ENCODE data around the gene ARSB.
"Not testable (repeated sequence)": the region's sequence is repeated elsewhere in the genome, so short reads cannot be mapped to it uniquely, and the experiment has no call there.

Gene ARSB

DNA sequence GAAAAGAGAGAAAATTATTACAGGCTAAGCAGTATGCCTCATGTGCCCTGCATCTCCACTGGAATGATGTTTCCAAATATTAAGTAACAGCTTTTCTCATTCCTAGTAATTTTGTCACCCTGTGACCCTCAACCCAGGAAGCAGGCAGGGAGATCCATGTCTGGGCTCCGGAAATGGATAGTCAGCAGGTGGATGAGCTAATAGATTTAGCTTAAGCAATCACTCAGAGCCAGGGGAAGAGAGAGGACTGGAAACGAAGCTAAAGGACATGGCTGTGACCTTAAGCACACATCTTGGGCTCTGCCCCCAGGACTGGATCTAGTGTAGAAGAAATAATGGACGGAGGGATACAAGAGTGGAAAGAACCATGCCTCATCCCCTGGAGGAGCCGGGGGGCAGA lies 89.5 kb downstream of the ARSB start:
- DNase-seq, result no peak

DNA sequence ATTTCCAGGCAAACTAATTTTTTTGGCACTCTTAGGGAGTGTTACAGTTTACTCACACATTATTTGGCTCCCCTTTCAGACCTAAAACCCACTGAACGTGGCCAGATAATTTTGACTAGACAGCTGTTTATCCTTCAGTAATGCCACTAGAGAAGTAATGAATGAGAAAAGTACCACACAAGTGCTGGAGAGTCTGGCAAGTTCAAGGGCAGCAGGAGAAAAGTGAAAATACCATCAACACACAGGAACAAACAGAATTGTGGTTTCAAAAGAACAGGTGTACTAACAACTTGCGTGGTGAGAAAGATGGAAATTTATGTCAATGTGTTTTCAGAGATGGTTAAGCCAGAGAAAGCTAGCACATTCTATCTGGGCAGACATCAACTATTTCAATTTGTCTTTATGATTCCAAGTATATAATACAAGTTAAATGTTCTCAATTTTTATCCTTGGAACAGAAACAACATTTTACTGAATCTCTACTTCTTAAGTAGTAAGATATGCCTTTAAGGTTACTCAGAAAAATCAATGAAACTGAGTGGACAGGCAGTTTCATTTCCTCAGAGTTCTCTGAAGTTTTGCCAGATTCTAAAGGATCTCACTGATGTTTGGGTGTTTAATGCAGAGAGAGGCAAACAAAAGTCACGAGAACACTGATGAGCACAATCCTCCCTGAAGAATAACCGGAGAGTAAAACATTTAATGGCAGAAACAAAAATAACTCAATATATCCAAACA lies 91.0 kb downstream of the ARSB start:
- no peak for DNase-seq

DNA sequence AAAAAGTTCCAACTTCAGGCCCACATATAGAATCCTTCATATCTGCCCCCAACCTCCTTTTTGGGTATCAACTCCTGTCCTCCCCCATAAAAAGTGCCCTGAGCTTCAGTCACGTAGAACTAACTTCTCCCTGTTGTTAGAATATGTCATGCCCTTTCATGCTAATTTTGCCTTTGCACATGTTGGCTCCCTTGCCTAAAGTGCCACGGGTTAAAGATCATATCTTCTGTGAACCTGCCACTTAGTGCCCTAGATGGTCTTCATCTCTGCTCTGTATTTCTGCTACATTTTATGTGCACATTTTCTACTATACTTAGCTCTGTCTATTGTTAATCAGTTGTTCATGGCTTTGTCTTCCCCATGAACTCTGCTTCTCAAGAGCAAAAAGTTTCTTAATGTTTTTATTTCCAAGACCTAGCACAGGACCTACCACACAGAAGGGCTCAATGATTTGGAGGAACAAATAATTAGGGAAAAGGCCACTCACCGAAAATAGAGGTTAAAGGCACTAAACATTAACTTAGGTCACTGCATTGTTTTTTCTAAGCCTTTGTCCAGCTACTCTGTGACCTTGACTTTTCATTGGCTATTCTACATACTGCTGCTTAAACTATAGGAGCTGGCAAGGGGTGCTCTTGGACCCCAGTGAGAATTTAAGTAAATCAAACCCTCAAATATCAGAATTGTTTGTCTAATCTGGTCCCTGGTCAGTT lies 94.3 kb downstream of the ARSB start:
- DNase-seq, result no peak

DNA sequence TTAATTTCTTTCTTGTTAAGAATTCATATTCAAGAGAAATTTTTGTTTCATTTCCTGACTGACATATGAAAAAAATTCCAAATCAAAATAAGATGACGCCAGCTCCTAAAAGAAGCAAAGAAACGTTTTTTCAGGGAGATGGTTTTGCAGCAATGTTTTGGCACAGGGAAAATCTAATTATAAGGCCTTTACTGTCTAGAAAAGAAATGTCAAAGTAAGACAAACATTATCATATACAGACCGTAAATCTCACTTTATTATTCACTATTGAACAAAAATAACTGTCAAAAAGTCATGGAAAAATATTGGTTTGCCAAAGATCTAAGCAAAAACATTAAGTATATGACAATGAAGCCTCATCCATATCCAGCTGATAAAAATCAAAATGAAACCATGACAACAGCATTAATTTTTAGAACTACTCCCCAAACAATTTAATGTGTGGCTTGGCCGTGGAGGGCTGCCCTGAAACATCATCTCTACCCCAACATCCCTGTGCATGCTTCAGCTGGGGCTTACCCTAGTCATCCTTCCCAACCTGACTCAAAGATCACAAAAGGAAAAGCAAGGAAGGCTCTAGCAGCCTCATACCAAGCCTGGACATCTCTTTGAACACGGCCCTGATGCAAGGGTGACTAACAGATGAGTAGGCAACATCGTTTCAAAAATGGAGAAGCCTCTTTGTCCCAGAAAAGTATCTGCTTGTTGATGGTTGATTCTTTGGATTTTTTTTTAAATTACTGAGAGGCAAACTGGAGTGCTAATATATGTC lies 95.6 kb downstream of the ARSB start:
- no peak for DNase-seq

DNA sequence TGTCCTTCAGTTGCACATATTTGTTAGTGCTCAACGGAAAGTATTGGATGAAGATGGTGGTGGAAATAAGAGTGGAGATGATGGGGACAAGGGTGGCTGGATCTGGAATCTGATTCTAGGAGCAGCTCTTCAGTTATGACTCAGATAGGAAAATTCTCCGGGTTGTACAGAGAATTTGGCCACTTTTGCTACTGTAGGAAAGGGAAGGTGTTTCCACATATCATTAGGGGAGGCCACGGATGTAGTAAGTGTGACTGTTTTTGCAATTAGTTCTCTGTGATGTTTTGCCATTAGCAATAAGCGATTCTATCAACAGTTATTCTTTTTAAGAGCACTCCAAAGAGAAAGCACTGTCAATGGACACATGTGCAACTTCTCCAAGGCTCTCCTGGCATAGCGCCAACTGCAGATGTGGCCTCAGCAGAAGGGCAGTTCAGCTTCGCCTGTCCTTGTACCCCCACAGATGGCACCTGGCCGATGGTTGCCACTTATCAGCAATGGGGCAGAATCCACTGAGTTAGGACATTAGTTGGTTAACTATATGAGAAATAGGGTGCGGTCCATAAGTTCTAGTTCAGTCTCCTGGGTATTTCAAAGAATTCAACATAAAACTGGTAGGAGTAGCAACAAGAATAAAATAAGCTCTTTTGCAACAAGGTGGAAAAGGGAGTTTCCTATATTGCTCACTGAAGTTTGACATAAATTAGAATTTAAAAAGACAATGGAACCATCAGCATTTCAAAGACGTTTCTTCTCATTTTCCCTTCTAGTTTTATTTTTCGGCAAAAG lies 96.3 kb downstream of the ARSB start:
- no peak for DNase-seq

DNA sequence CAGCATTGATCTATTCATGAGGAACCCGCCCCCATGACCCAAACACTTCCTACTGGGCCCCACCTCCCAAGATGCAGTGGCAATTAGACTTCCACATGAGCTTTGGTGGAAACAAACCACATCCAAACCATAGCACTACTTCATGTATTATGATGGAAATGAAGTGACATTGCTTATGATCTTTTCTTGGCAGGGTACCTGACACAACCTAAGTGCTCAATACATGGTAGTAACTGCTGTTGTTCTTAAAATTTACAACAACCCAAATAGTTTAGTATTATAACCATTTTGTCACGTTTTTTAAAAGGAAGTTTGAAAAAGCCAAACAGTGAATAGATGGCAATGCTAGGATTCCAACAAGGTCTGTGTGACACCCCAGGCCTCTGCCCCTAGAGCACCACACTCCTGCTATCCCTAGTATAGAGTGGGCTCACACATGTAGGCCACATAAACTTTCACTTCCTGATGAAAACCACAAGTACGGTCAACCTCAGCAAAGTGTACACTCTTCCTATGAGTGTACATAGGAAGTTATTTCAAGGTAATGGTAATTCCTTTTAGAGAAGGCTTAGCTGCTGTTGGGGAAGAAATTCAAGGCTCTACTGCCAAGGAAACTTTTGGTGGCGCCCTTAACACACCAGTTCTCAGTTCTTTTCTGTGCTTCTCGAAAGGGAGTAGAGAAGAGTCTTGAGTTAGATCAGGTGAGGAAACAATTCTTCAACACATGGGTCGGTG lies 97.6 kb downstream of the ARSB start:
- no peak for DNase-seq

DNA sequence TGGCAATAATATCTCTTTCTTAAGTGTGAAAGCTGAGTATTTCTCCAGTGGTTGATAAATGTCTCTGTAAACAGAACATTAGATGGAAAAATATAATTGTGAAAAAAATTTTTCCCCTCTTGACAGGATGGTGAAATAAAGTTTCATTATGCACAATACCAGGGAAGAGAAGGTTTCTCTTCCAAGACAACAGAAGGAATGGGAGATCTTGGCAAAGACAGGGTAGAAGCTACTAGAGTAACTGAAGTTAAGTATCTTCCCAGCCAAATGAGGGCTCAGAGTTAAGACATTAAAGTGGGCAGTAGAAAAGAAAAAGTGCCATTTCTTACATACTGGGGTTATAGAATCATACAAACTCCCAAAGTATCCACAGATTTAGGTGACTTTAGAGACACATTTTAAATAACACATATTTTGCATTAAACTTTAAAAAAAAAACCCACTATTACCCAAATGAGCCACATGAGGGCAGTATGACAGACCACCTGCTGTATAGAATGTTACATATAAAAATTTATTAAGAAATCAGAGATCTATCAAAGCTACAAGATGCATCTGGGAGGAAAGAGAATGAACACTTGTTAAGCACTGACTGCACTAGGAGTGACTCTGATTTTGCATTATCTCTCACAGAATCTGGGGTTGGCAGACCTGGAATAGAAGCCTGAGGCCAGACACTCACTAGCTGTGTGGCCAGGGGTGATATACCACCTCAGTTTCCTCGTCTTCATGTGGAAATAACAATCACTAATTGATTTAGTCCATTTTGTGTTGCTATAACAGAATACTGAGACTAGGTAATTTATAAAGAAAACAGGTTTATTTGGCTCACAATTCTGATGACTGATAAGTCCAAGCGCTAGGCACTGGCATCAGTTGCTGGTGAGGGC lies 98.5 kb downstream of the ARSB start:
- no peak for DNase-seq

DNA sequence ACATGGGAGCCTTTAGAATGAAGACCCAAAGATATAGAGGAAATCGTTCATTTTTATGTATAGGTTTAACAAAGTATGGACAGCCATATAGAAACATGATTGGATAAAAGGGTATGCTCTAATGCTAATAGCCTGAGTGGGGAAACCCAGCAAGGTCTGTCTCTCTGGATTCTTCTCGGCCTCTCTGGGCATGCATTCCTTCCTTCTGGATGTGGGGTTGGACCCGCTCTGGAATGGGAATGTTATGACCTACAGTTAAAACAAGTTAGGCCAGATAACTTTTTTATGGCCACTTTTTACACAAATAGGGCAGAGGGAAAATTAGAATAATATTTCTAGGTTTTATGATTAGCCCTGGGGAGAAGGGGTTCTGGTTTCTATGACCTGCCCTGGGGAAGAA lies 103.2 kb downstream of the ARSB start:
- DNase-seq, result no peak

DNA sequence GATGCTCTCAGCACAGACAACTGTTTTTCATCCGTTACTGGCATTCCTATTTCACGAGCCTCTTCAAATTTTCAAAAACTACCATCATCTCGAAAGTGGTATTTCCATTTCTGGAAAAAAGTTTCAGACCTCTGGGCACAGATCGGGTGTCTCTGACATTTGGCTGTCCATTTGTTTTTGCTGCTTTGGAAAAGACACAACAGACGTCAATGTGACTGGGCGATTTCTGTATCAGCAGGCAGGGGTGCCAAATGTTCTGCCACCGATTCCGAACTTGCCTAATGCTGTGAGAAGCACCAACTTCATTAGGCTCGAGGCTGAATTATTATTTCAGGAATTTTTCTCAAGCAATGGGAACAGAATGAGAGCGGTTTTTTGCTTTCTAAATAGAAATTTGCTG lies 105.6 kb downstream of the ARSB start:
- DNase-seq, result no peak

DNA sequence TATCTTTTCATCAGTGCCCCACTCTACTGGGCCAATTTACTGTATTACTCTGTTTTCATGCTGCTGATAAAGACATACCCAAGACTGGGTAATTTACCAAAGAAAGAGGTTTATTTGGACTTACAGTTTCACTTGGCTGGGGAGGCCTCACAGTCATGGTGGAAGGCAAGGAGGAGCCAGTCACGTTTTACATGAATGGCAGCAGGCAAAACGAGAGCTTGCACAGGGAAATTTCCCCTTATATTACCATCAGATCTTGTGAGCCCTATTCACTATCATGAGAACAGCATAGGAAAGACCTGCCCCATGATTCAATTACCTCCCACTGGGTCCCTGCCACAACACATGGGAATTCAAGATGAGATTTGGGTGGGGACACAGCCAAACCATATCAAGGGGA lies 119.0 kb downstream of the ARSB start:
- DNase-seq, result not testable (repeated sequence)

DNA sequence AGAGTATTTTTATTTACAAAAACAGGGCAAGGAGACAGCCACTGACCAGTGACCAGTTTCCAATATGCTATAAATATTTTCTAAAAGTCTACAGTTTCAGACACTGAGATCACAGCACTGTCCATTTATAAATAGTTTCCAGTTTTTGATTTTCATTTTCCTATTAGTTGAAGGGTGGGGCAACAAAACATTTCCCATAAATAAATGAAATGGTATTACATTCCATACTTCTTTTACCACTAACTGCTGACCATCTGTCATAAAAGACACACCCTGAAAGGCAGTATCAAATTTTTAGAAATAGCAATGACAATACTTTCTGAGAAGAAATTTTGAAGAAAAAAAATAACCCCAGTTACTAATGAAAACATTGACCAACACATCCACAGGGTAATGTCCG lies 126.7 kb downstream of the ARSB start:
- no peak for DNase-seq

DNA sequence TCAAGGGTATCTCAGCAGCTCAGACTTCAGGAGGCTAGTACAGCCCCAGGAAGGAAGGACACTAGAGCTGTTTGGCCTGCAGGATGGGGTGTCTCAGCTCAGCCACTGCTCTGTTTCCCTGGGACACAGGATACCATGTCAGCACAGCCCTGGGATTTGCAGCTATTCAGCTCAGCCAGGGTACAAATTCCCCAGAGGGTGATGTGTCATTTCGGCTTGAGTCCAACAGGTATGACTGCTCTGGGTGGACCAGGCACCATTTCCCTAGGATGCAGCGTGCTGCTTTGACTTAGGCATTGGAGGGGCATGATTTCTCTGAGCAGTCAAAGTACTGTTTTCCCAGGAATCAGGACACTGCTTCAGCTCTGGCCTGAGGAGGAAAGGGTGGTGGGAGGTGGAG lies 130.1 kb downstream of the ARSB start:
- DNase-seq, result no peak

DNA sequence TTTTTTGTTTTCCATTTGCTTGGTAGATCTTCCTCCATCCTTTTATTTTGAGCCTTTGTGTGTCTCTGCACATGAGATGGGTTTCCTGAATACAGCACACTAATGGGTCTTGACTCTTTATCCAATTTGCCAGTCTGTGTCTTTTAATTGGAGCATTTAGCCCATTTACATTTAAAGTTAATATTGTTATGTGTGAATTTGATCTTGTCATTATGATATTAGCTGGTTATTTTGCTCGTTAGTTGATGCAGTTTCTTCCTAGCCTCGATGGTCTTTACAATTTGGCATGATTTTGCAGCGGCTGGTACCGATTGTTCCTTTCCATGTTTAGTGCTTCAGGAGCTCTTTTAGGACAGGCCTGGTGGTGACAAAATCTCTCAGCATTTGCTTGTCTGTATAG lies 133.2 kb downstream of the ARSB start:
- DNase-seq, result not testable (repeated sequence)

DNA sequence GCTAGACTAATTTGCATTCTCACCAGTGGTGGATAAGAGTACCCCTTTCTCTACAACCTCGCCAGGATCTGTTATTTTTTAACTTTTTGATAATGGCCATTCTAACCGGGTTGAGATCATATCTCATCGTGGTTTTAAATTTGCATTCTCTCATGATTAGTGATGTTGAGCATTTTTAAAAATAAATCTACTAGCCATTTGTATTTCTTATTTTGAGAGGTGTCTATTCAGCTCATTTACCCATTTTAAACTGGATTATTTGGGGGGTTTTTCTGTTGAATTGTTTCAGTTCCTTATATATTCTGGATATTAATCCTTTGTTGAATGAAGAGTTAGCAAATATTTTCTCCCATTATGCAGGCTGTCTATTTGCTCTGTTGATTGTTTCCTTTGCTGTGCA lies 139.6 kb downstream of the ARSB start:
- DNase-seq, result no peak

DNA sequence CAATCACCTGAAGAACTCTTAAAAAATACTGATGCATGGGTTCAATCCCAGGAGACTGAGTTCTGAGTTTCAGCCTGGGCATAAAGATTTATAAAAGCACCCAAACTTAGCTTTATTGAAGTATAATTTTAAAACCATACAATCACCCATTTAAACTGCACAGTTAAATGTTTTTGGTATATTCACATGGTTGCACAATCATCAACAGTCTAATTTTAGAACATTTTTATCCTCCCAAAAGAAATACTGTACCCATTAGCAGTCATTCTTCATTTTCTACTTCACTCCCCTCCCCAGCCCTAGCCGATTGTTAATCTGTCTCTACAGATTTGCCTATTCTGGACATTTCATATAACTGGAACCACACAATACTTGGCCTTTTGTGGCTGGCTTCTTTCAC lies 141.7 kb downstream of the ARSB start:
- DNase-seq, result no peak

DNA sequence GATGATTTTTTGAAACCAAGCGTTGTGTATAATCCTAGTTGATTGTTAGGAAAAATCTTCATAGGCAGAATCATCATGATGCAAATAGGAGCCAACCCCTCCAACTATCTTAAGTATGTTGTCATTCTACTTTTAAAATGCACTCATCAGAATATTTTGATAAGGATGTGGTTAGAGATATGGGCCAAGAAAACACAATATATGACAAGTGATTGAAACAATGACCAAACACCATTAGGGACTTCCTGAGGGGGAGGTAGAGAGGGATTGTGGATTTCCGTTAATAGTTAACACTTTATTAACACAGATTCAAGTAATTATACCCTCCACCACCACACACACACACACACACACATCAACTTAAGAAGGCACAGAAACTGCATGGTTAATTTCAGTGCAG lies 143.3 kb downstream of the ARSB start:
- no peak for DNase-seq

DNA sequence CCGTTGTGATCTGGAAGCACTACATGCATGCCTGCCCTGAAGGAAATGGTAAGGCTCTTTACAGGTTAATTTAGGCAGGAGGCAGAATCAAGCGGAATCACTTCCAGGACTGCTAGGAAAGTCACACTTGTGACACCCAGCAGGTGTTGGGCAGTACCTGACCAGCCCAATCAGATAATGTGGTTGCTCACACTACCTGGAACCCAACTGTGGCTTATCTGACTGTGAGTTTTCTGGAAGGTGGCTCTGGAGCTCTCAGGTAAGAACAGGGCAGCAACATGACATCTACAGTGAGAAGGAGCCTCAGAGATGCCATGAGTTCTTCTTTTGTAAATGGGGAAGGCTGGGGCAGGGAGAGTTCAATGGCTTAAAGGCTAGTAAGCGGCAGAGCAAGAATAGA lies 146.4 kb downstream of the ARSB start:
- no peak for DNase-seq

DNA sequence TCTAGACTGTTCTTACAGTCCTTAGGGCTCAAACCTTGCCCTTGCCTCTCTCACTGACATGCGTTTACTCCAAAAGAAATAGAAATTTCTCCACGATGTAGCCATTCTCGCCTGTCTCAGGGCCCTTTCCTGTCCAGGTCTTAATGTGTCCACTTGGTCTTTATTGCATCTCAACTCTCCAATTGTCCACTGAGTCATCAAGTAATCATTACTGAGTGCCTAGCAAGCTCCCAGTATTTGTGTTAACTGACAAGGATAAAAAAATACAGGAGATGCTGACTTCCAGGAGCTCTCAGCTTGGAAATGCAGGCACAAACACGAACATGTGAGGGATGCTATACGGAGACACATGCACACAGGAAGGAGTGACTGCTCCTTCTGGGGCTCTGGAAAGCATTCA lies 147.3 kb downstream of the ARSB start:
- no peak for DNase-seq

DNA sequence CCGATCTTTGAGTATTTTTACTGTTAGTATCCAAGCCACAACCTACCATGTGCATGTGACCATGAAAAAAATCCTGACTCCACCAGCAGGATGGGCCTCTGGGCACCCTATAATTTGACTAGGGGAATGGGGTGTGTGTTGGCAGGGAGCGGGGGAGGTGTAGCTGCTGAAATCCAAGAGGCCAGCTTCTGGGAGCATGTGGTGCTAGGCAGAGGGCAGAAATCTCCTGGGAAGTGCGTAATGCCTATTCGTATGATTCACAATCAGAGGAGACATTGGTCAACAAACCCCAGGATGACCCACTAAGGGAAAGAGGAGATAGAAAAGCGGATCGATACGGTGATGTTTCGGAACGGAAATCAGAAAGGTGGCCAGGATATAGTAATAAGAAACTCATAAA lies 149.9 kb downstream of the ARSB start:
- no peak for DNase-seq

DNA sequence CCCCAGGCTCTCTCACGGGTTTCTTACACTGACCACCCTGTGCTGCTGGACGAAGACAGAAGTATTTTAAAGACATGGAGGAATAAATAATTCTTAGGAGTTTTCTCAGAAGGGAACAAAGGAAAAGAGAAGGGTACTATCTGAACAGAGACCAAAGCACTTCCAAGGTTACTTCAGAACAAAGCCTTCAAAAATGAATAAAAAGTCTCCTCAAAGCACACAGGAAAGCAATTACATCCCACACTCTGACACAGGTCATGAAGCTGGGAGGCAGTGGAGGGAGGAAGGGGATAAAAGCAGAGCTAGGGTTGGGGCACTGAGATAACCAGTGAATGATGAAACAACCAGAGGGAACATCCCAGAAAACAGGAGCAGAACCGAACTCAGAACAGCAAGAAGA lies 151.8 kb downstream of the ARSB start:
- no peak for DNase-seq

DNA sequence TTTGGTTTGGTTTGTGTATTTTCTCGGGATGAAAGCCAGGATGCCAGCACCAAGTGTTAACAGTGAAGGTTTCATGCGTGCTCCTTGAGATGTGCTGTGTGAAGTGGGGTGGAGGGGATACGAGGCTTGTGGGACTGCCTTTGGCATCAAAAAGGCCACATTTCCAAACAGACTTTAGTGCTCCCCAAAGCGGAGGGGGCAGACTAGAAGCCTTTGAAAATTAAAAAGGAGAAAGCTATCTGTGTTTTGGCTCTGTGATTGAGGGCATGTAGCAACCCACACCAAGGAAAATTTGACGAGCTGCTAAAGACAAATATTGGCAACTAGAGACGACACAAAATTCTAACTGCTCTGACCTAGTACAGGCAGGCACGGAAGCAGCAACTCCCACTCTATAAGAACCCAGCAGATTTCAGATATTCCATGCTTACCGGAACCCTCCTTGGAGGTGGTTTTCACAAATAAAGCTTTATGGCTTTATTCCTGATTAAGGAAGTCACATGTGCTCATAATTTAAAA lies 154.5 kb downstream of the ARSB start:
- DNase-seq, result no peak

Measured in retina (tissue), 1 donor.